HG02938 (cell line): ENCODE results near the gene THEM4.
"Not testable (repeated sequence)": the region's sequence is repeated elsewhere in the genome, so short reads cannot be mapped to it uniquely, and the experiment has no call there.

Source experiments
- ATAC-seq: cut with Tn5 transposase; IDR thresholded peaks from one replicate; pipeline ENCODE4 v1.9.1; 2021; ENCODE audit warnings: mild to moderate bottlenecking, moderate library complexity; ENCODE audit not compliant: unreplicated experiment

The THEM4 gene

GRCh38 chr1:151935154-151935553 lies 25.8 kb upstream of the THEM4 start:
- no peak for ATAC-seq

- ATAC-seq = no peak
Measured at GRCh38 chr1:151934048-151934493, 24.8 kb upstream of the THEM4 start.

GRCh38 chr1:151924691-151925587 lies 15.6 kb upstream of the THEM4 start:
- ATAC-seq = peak; percentile 43

GRCh38 chr1:151923422-151923821 lies 14.1 kb upstream of the THEM4 start:
- no peak for ATAC-seq

GRCh38 chr1:151920149-151920548 lies 10.8 kb upstream of the THEM4 start:
- no peak for ATAC-seq

- ATAC-seq = no peak
Measured at GRCh38 chr1:151918819-151919610, 9.7 kb upstream of the THEM4 start.

- no peak for ATAC-seq
Measured at GRCh38 chr1:151918156-151918555, 8.8 kb upstream of the THEM4 start.

- no peak for ATAC-seq
Measured at GRCh38 chr1:151916726-151917370, 7.5 kb upstream of the THEM4 start.

GRCh38 chr1:151915061-151915686 lies 5.9 kb upstream of the THEM4 start:
- no peak for ATAC-seq

GRCh38 chr1:151914076-151914475 lies 4.8 kb upstream of the THEM4 start:
- ATAC-seq = no peak

- ATAC-seq = no peak
Measured at GRCh38 chr1:151912973-151913372, 3.7 kb upstream of the THEM4 start.

- no peak for ATAC-seq
Measured at GRCh38 chr1:151908228-151908691, 1.1 kb downstream of the THEM4 start.

GRCh38 chr1:151907363-151908139 lies 1.8 kb downstream of the THEM4 start:
- ATAC-seq = no peak

GRCh38 chr1:151906324-151906645 lies 3.0 kb downstream of the THEM4 start:
- ATAC-seq = not testable (repeated sequence)

- not testable (repeated sequence) for ATAC-seq
Measured at GRCh38 chr1:151905443-151906323, 3.6 kb downstream of the THEM4 start.

- ATAC-seq = no peak
Measured at GRCh38 chr1:151905070-151905442, 4.3 kb downstream of the THEM4 start.

- ATAC-seq = no peak
Measured at GRCh38 chr1:151902858-151903257, 6.5 kb downstream of the THEM4 start.

GRCh38 chr1:151900804-151901203 lies 8.5 kb downstream of the THEM4 start:
- not testable (repeated sequence) for ATAC-seq

GRCh38 chr1:151898519-151898991 lies 10.8 kb downstream of the THEM4 start:
- no peak for ATAC-seq
